Glutamatergic neuron (in vitro differentiated cells): ENCODE data around the gene ALPP. TPM values are rescaled to one million over a fixed set of nuclear protein-coding genes. Genes with fewer than 3 reads are reported as not detected.
"Not testable (repeated sequence)": the region's sequence is repeated elsewhere in the genome, so short reads cannot be mapped to it uniquely, and the experiment has no call there.

Experiments used
- DNase-seq: peaks from one replicate; pipeline ENCODE4 v3.0.0; 2022
- H3K27ac Mint-ChIP-seq: one replicate; pipeline ENCODE4 v1.8.0; 2020; ENCODE audit warnings: mild to moderate bottlenecking, mixed read lengths, inconsistent platforms; ENCODE audit not compliant: unreplicated experiment
- H3K27me3 Mint-ChIP-seq: one replicate; pipeline ENCODE4 v1.8.0; 2020; ENCODE audit warnings: mild to moderate bottlenecking, moderate library complexity, mixed read lengths, inconsistent platforms; ENCODE audit not compliant: unreplicated experiment
- H3K36me3 Mint-ChIP-seq: one replicate; pipeline ENCODE4 v1.8.0; 2020; ENCODE audit warnings: mild to moderate bottlenecking, mixed read lengths, inconsistent platforms; ENCODE audit not compliant: unreplicated experiment
- H3K4me1 Mint-ChIP-seq: one replicate; pipeline ENCODE4 v1.8.0; 2020; ENCODE audit warnings: mild to moderate bottlenecking, low read depth, mixed read lengths, inconsistent platforms; ENCODE audit not compliant: unreplicated experiment
- H3K4me3 Mint-ChIP-seq: one replicate; pipeline ENCODE4 v1.8.0; 2020; ENCODE audit warnings: mild to moderate bottlenecking, mixed read lengths, inconsistent platforms; ENCODE audit not compliant: unreplicated experiment
- H3K9me3 Mint-ChIP-seq: one replicate; pipeline ENCODE4 v1.8.0; 2020; ENCODE audit warnings: mild to moderate bottlenecking, moderate library complexity, mixed read lengths, inconsistent platforms; ENCODE audit not compliant: unreplicated experiment
- total RNA-seq: library from RNA; stranded (reverse); fragmentation: NEBNext Ultra II Directional; extraction: Animal tissue kit (Norgen Biotek cat#: 25700); gene quantifications from one replicate; pipeline ENCODE4 v1.2.1, GENCODE V29; 2021; ENCODE audit not compliant: unreplicated experiment
- TF ChIP-seq, protein P1 (sequence below): fragments of 200-600 bp; sonication (generic); IDR thresholded peaks from one replicate; pipeline ENCODE4 v1.5.0; 2021; ENCODE audit not compliant: partially characterized antibody, unreplicated experiment

Gene ALPP
- total RNA-seq, 1 donor from 2014 or later, result 0.34 TPM

- peak; percentile 72 for DNase-seq
- H3K27ac Mint-ChIP-seq, result no peak overlapping the region
These were observed 45.0 kb upstream of the ALPP start for GRCh38 chr2:232333361-232334135.

GRCh38 chr2:232334136-232334884 is 44.2 kb upstream of the ALPP start:
- H3K9me3 Mint-ChIP-seq, H3K4me1 Mint-ChIP-seq, H3K4me3 Mint-ChIP-seq, H3K36me3 Mint-ChIP-seq, H3K27me3 Mint-ChIP-seq, H3K27ac Mint-ChIP-seq: not testable (repeated sequence)
- peak; percentile 9 for DNase-seq

More at GRCh38 chr2:232333361-232334135, 45.0 kb upstream of the ALPP start:
- no peak overlapping the region for H3K4me3 Mint-ChIP-seq
- TF ChIP-seq, protein P1, sequence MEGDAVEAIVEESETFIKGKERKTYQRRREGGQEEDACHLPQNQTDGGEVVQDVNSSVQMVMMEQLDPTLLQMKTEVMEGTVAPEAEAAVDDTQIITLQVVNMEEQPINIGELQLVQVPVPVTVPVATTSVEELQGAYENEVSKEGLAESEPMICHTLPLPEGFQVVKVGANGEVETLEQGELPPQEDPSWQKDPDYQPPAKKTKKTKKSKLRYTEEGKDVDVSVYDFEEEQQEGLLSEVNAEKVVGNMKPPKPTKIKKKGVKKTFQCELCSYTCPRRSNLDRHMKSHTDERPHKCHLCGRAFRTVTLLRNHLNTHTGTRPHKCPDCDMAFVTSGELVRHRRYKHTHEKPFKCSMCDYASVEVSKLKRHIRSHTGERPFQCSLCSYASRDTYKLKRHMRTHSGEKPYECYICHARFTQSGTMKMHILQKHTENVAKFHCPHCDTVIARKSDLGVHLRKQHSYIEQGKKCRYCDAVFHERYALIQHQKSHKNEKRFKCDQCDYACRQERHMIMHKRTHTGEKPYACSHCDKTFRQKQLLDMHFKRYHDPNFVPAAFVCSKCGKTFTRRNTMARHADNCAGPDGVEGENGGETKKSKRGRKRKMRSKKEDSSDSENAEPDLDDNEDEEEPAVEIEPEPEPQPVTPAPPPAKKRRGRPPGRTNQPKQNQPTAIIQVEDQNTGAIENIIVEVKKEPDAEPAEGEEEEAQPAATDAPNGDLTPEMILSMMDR, result peak; percentile 51
- H3K36me3 Mint-ChIP-seq, result no peaks in the 10 kb centered on the region
- peaks cover 2% of the 10 kb centered on the region for H3K27me3 Mint-ChIP-seq
- no peaks in the 10 kb centered on the region for H3K4me1 Mint-ChIP-seq
- no peaks in the 10 kb centered on the region for H3K9me3 Mint-ChIP-seq

GRCh38 chr2:232334885-232335205 is 43.7 kb upstream of the ALPP start:
- H3K36me3 Mint-ChIP-seq, H3K27ac Mint-ChIP-seq, H3K9me3 Mint-ChIP-seq, H3K4me3 Mint-ChIP-seq, H3K27me3 Mint-ChIP-seq, H3K4me1 Mint-ChIP-seq: not testable (repeated sequence)
- DNase-seq, result peak; percentile 5

DNA sequence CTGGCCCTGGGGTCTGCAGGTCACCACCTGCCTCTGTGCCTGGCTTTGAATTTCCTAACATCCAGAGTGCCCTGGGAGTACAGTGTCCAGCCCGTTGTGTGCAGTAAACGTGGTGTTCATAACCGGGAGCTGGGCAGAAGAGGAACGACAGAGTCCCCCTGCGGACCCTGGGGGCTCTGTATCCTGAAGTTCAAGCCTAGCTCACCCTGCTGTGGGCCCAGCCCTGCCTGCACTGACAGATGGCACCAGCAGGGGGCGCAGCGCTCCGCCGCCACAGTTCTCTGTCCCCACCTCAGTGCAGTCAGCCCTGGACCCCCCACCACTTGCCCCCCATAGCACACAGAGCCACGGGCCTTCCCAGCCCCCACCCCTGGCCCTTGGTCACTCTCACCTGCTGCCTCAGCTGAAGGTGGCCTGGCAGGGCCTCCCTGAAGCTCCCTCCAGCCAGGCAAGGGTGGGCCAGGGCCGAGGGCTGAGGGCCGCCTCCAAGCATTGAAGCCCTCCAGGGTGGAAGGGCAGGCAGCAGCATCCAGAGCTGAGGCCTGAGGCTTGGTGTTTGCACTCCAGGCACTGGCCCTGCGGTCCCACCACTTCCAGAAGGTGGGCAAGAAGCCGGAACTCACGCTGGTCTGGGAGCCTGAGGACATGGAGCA is 43.2 kb upstream of the ALPP start:
- H3K4me1 Mint-ChIP-seq, H3K27ac Mint-ChIP-seq, H3K4me3 Mint-ChIP-seq, H3K27me3 Mint-ChIP-seq, H3K36me3 Mint-ChIP-seq, H3K9me3 Mint-ChIP-seq: not testable (repeated sequence)
- TF ChIP-seq, protein P1, result peak; percentile 91
- DNase-seq, result peak; percentile 18

- no peak overlapping the region for H3K27ac Mint-ChIP-seq
- no peaks in the 10 kb centered on the region for H3K9me3 Mint-ChIP-seq
- TF ChIP-seq, protein P1, result no peak
- no peaks in the 10 kb centered on the region for H3K4me1 Mint-ChIP-seq
- DNase-seq, result no peak
- no peak overlapping the region for H3K4me3 Mint-ChIP-seq
- no peaks in the 10 kb centered on the region for H3K36me3 Mint-ChIP-seq
- H3K27me3 Mint-ChIP-seq, result no peaks in the 10 kb centered on the region
These were observed 42.7 kb upstream of the ALPP start for GRCh38 chr2:232335859-232336215.

GRCh38 chr2:232336241-232336736 is 42.3 kb upstream of the ALPP start:
- H3K4me1 Mint-ChIP-seq, result no peaks in the 10 kb centered on the region
- TF ChIP-seq, protein P1, result no peak
- no peak overlapping the region for H3K4me3 Mint-ChIP-seq
- no peaks in the 10 kb centered on the region for H3K27me3 Mint-ChIP-seq
- H3K9me3 Mint-ChIP-seq, result no peaks in the 10 kb centered on the region
- no peak overlapping the region for H3K27ac Mint-ChIP-seq
- DNase-seq, result no peak
- no peaks in the 10 kb centered on the region for H3K36me3 Mint-ChIP-seq
